ENCODE data around the gene GPAM.

The GPAM gene

DNA sequence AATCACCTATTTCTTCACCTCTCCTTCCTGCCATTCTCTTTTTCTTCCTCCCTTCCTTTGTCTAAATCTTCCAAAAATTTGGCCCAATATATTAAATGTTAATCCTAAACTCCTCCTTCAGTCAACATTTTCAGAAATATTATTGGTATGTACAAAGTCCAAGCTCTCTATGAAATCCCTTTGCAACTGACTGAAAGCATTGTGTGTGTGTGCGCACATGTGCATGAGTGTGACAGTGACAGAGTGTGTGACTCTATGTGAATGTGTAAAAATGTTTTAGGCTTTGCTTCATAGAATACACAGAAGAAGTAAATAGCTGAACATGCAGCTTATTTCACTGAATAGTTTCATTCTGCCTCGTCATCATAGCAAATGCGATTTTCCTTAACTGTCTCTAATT is 7.0 kb downstream of the GPAM start:
- H3K27ac ChIP-seq (ENCODE audit: low read length) = no peak overlapping the region
- peaks cover 31 to 72% of the 10 kb centered on the region in 2 donors for H3K36me3 ChIP-seq (ENCODE audit: control insufficient read depth in 1 of 2, insufficient read depth in 2 of 2, low read length in 2 of 2)
- no peaks in the 10 kb centered on the region for H3K9me3 ChIP-seq (ENCODE audit: control insufficient read depth in 1 of 2, low read length in 2 of 2)
- H3K27me3 ChIP-seq (ENCODE audit: low read depth, low read length) = no peaks in the 10 kb centered on the region
- H3K4me1 ChIP-seq (ENCODE audit: control insufficient read depth in 1 of 2, insufficient read depth in 2 of 2, low read length in 2 of 2) = no peaks in the 10 kb centered on the region
- no peak overlapping the region for H3K4me3 ChIP-seq (ENCODE audit: low read depth in 1 of 2, low read length in 2 of 2)

GRCh38 chr10:112175409-112175808 is 8.2 kb downstream of the GPAM start:
- Histone ChIP-seq H3K36me3 (ENCODE audit: control insufficient read depth in 1 of 2, insufficient read depth in 2 of 2, low read length in 2 of 2) (peaks cover 40 to 83% of the 10 kb centered on the region in 2 donors), H3K4me3 (ENCODE audit: low read depth in 1 of 2, low read length in 2 of 2) (no peak overlapping the region), H3K9me3 (ENCODE audit: control insufficient read depth in 1 of 2, low read length in 2 of 2) (no peaks in the 10 kb centered on the region), H3K27ac (ENCODE audit: low read length) (no peak overlapping the region), H3K27me3 (ENCODE audit: low read depth, low read length) (no peaks in the 10 kb centered on the region), H3K4me1 (ENCODE audit: control insufficient read depth in 1 of 2, insufficient read depth in 2 of 2, low read length in 2 of 2) (no peaks in the 10 kb centered on the region)

DNA sequence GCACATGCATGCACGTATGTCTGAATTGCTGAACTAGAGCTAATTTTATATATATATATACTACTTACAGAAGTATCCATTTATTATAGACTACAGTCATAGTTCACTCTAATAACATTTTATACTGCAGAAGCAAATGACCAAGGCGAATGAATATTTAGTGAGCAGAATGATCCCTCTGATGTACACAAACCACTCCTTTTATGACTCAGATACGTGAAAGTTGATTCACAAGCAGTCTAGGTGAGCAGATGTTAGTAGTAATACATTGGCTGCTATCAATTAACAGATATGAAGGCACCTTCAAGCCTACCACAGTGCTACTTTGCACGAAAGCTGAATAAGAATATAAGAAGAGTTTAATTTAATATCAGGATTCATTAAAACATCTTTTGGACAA is 10.4 kb downstream of the GPAM start:
- Histone ChIP-seq H3K4me1 (ENCODE audit: control insufficient read depth in 1 of 2, insufficient read depth in 2 of 2, low read length in 2 of 2) (no peaks in the 10 kb centered on the region), H3K36me3 (ENCODE audit: control insufficient read depth in 1 of 2, insufficient read depth in 2 of 2, low read length in 2 of 2) (peaks cover 47 to 83% of the 10 kb centered on the region in 2 donors), H3K27me3 (ENCODE audit: low read depth, low read length) (no peaks in the 10 kb centered on the region), H3K4me3 (ENCODE audit: low read depth in 1 of 2, low read length in 2 of 2) (no peak overlapping the region), H3K27ac (ENCODE audit: low read length) (no peak overlapping the region), H3K9me3 (ENCODE audit: control insufficient read depth in 1 of 2, low read length in 2 of 2) (no peaks in the 10 kb centered on the region)

- no peak overlapping the region for H3K27ac ChIP-seq (ENCODE audit: low read length)
- H3K27me3 ChIP-seq (ENCODE audit: low read depth, low read length) = no peaks in the 10 kb centered on the region
- no peaks in the 10 kb centered on the region for H3K9me3 ChIP-seq (ENCODE audit: control insufficient read depth in 1 of 2, low read length in 2 of 2)
- H3K36me3 ChIP-seq (ENCODE audit: control insufficient read depth in 1 of 2, insufficient read depth in 2 of 2, low read length in 2 of 2) = peaks cover 62 to 80% of the 10 kb centered on the region in 2 donors
- H3K4me1 ChIP-seq (ENCODE audit: control insufficient read depth in 1 of 2, insufficient read depth in 2 of 2, low read length in 2 of 2) = no peaks in the 10 kb centered on the region
- H3K4me3 ChIP-seq (ENCODE audit: low read depth in 1 of 2, low read length in 2 of 2) = no peak overlapping the region
Measured at GRCh38 chr10:112168733-112169132, 14.8 kb downstream of the GPAM start.

DNA sequence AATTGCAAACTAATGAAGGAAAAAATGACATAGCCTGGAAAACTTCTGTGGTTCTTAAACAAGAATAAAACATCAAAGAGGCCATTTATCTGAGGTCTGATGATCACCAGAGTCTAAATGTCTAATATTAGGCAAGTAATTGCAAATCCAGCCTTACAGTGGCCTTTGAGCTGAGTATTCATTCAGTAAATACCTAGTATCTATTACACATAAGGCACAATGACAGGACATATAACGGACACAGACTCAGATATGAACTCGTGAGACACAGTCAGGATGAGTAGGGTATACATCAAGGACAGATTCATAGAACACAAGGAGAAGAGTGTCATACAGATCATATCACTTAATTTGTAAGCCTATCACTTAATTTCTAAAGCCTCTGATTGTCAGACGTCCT is 16.8 kb downstream of the GPAM start:
- no peak overlapping the region for H3K4me3 ChIP-seq (ENCODE audit: low read depth in 1 of 2, low read length in 2 of 2)
- peaks cover 51 to 80% of the 10 kb centered on the region in 2 donors for H3K36me3 ChIP-seq (ENCODE audit: control insufficient read depth in 1 of 2, insufficient read depth in 2 of 2, low read length in 2 of 2)
- no peak overlapping the region for H3K27ac ChIP-seq (ENCODE audit: low read length)
- no peaks in the 10 kb centered on the region for H3K4me1 ChIP-seq (ENCODE audit: control insufficient read depth in 1 of 2, insufficient read depth in 2 of 2, low read length in 2 of 2)
- no peaks in the 10 kb centered on the region for H3K27me3 ChIP-seq (ENCODE audit: low read depth, low read length)
- no peaks in the 10 kb centered on the region for H3K9me3 ChIP-seq (ENCODE audit: control insufficient read depth in 1 of 2, low read length in 2 of 2)

GRCh38 chr10:112161757-112162518 is 21.6 kb downstream of the GPAM start:
- Histone ChIP-seq H3K4me1 (ENCODE audit: control insufficient read depth in 1 of 2, insufficient read depth in 2 of 2, low read length in 2 of 2) (no peaks in the 10 kb centered on the region), H3K36me3 (ENCODE audit: control insufficient read depth in 1 of 2, insufficient read depth in 2 of 2, low read length in 2 of 2) (peaks cover 48 to 81% of the 10 kb centered on the region in 2 donors), H3K27ac (ENCODE audit: low read length) (no peak overlapping the region), H3K9me3 (ENCODE audit: control insufficient read depth in 1 of 2, low read length in 2 of 2) (no peaks in the 10 kb centered on the region), H3K4me3 (ENCODE audit: low read depth in 1 of 2, low read length in 2 of 2) (no peak overlapping the region), H3K27me3 (ENCODE audit: low read depth, low read length) (no peaks in the 10 kb centered on the region)

- no peak overlapping the region for H3K27ac ChIP-seq (ENCODE audit: low read length)
- no peaks in the 10 kb centered on the region for H3K9me3 ChIP-seq (ENCODE audit: control insufficient read depth in 1 of 2, low read length in 2 of 2)
- peaks cover 45 to 82% of the 10 kb centered on the region in 2 donors for H3K36me3 ChIP-seq (ENCODE audit: control insufficient read depth in 1 of 2, insufficient read depth in 2 of 2, low read length in 2 of 2)
- H3K4me1 ChIP-seq (ENCODE audit: control insufficient read depth in 1 of 2, insufficient read depth in 2 of 2, low read length in 2 of 2) = no peaks in the 10 kb centered on the region
- H3K4me3 ChIP-seq (ENCODE audit: low read depth in 1 of 2, low read length in 2 of 2) = no peak overlapping the region
- H3K27me3 ChIP-seq (ENCODE audit: low read depth, low read length) = no peaks in the 10 kb centered on the region
Measured at GRCh38 chr10:112160834-112161233, 22.7 kb downstream of the GPAM start.

DNA sequence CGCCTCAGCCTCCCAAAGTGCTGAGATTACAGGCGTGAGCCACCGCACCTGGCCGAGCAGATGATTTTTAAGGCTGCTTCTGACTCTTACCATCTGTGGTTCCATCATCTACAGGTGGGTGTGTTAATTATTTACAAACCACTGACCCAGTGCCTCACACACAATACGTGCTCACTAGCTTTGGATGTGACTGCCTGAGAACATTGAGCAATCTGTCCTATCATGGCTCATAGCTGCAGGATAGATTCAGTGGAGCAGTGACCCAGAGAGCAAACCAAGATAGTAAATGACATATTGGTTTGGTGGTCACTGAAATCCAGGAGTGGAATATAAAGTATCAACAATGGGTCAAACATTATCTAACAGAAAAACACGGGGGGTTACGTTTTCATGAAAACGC is 24.1 kb downstream of the GPAM start:
- Histone ChIP-seq H3K4me1 (ENCODE audit: control insufficient read depth in 1 of 2, insufficient read depth in 2 of 2, low read length in 2 of 2) (no peaks in the 10 kb centered on the region), H3K4me3 (ENCODE audit: low read depth in 1 of 2, low read length in 2 of 2) (no peak overlapping the region), H3K36me3 (ENCODE audit: control insufficient read depth in 1 of 2, insufficient read depth in 2 of 2, low read length in 2 of 2) (peaks cover 57 to 87% of the 10 kb centered on the region in 2 donors), H3K27ac (ENCODE audit: low read length) (no peak overlapping the region), H3K27me3 (ENCODE audit: low read depth, low read length) (no peaks in the 10 kb centered on the region), H3K9me3 (ENCODE audit: control insufficient read depth in 1 of 2, low read length in 2 of 2) (no peaks in the 10 kb centered on the region)

DNA sequence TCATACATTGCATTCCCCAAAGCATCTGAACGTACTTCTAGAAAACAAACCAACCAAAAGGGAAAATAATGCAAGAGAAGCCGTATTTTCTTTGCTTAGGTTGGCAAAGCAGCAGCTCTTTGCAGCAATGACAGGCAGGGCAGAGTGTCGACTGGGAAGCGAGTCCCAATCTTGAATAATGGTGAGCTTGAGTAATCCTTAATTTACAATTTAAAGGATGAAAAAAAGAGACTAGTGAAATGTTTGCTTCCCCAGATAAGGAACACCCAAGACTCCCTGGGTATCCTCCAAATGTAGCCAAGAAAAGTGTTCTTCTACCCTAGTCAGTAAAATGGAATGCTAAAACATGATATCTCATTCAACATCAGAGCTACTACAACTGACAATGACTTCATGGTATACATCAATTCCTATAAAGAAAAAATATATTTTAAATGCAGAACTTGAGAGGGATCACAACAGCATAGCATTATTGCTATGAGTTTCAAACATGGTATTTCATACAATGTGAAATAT is 32.0 kb downstream of the GPAM start:
- H3K36me3 ChIP-seq (ENCODE audit: control insufficient read depth in 1 of 2, insufficient read depth in 2 of 2, low read length in 2 of 2) = peaks cover 22 to 53% of the 10 kb centered on the region in 2 donors
- no peaks in the 10 kb centered on the region for H3K9me3 ChIP-seq (ENCODE audit: control insufficient read depth in 1 of 2, low read length in 2 of 2)
- H3K27ac ChIP-seq (ENCODE audit: low read length) = no peak overlapping the region
- H3K4me1 ChIP-seq (ENCODE audit: control insufficient read depth in 1 of 2, insufficient read depth in 2 of 2, low read length in 2 of 2) = no peaks in the 10 kb centered on the region
- H3K4me3 ChIP-seq (ENCODE audit: low read depth in 1 of 2, low read length in 2 of 2) = no peak overlapping the region
- no peaks in the 10 kb centered on the region for H3K27me3 ChIP-seq (ENCODE audit: low read depth, low read length)

DNA sequence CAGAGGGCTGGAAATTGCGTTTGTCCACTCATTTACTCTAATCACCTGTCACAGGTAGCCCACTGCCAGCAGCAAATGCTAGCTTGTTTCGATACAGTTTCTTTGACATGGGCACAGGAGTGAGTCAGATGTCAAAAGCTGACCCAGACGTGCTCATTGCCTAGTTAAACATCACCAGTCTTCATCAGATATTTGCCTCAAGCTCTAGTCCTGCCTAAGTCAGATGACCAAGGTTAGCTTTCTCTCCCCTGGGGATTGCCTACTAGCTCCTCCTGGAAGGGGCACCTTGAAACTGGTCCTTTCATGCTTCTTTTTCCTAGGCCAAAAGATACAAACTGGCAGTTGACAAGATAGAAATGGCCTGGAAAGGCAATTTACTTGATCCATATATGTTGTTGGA is 35.2 kb downstream of the GPAM start:
- Histone ChIP-seq H3K4me3 (ENCODE audit: low read depth in 1 of 2, low read length in 2 of 2) (no peak overlapping the region), H3K4me1 (ENCODE audit: control insufficient read depth in 1 of 2, insufficient read depth in 2 of 2, low read length in 2 of 2) (no peaks in the 10 kb centered on the region), H3K36me3 (ENCODE audit: control insufficient read depth in 1 of 2, insufficient read depth in 2 of 2, low read length in 2 of 2) (peaks cover 0 to 23% of the 10 kb centered on the region in 2 donors), H3K27me3 (ENCODE audit: low read depth, low read length) (no peaks in the 10 kb centered on the region), H3K9me3 (ENCODE audit: control insufficient read depth in 1 of 2, low read length in 2 of 2) (no peaks in the 10 kb centered on the region), H3K27ac (ENCODE audit: low read length) (no peak overlapping the region)

DNA sequence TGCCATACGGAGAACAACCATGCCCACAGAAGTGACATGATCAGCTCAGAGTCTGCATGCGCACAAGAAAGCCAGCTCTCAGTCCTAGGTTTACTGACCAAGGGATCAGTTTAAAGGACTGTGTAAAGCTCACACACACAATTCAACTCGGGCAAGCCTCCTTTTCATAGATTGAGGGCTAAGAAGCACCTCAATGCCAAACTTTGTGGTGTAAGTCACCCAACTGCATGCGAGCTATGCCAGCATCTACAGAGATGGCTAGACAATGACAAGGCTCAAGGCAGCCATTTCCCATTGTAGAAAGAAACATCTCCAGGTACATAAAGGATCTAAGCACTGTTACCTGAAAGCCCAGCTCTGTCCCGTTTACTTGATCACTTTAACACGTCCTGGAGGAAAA is 36.8 kb downstream of the GPAM start:
- H3K27me3 ChIP-seq (ENCODE audit: low read depth, low read length) = no peaks in the 10 kb centered on the region
- no peaks in the 10 kb centered on the region for H3K9me3 ChIP-seq (ENCODE audit: control insufficient read depth in 1 of 2, low read length in 2 of 2)
- no peak overlapping the region for H3K4me3 ChIP-seq (ENCODE audit: low read depth in 1 of 2, low read length in 2 of 2)
- H3K4me1 ChIP-seq (ENCODE audit: control insufficient read depth in 1 of 2, insufficient read depth in 2 of 2, low read length in 2 of 2) = no peaks in the 10 kb centered on the region
- H3K36me3 ChIP-seq (ENCODE audit: control insufficient read depth in 1 of 2, insufficient read depth in 2 of 2, low read length in 2 of 2) = peaks cover 0 to 13% of the 10 kb centered on the region in 2 donors
- no peak overlapping the region for H3K27ac ChIP-seq (ENCODE audit: low read length)

- Histone ChIP-seq H3K27me3 (ENCODE audit: low read depth, low read length) (no peaks in the 10 kb centered on the region), H3K27ac (ENCODE audit: low read length) (no peak overlapping the region), H3K4me1 (ENCODE audit: control insufficient read depth in 1 of 2, insufficient read depth in 2 of 2, low read length in 2 of 2) (no peaks in the 10 kb centered on the region), H3K9me3 (ENCODE audit: control insufficient read depth in 1 of 2, low read length in 2 of 2) (no peaks in the 10 kb centered on the region), H3K36me3 (ENCODE audit: control insufficient read depth in 1 of 2, insufficient read depth in 2 of 2, low read length in 2 of 2) (peaks cover 0 to 3% of the 10 kb centered on the region in 2 donors), H3K4me3 (ENCODE audit: low read depth in 1 of 2, low read length in 2 of 2) (no peak overlapping the region)
Measured at GRCh38 chr10:112145263-112145662, 38.3 kb downstream of the GPAM start.
